A549 (cell line): ENCODE results near the gene KLHL6. TPM values are rescaled to one million over a fixed set of nuclear protein-coding genes. Genes with fewer than 3 reads are reported as not detected.
"Not testable (repeated sequence)": the region's sequence is repeated elsewhere in the genome, so short reads cannot be mapped to it uniquely, and the experiment has no call there.

Source experiments
- ATAC-seq, 2 experiments: fragments of 200-7000 bp in 1 of 2; fragments of >200 bp in 1 of 2; cut with Nextera tagmentation in 1 of 2; cut with Tn5 transposase in 1 of 2; 3 replicates each; pipeline versions ENCODE4 v1.8.0 to v1.9.1; 2018 to 2020; ENCODE audit warnings: mild to moderate bottlenecking in 1 of 2, moderate library complexity in 1 of 2
- CTCF ChIA-PET: fragments of 300-600 bp; sonication (Branson Sonifier 250); formaldehyde crosslinking; extraction: SDS; loops from one replicate; lab custom pipeline; 2021; ENCODE audit warnings: antibody characterized with exemption, inconsistent platforms; lab: Yijun Ruan, JAX
- POLR2A ChIA-PET: fragments of 350-600 bp; formaldehyde crosslinking; extraction: SDS; loops from one replicate; lab custom pipeline; 2021; ENCODE audit warnings: antibody characterized with exemption, inconsistent platforms; lab: Yijun Ruan, JAX
- DNase-seq, 2 experiments: peaks; one replicate each; pipeline versions ENCODE4 v3.0.0 to v3.0.0-alpha.2; 2011 to 2016; ENCODE audit warnings: low read depth in 1 of 2, low spot score in 1 of 2
- FAIRE-seq: peaks from 2 replicates; lab custom pipeline; 2011; peaks lifted over from hg19 to GRCh38; lab: Jason Lieb, UNC
- H3K27ac ChIP-seq, 2 experiments: fragments of >200 bp; sonication (Bioruptor Twin); formaldehyde crosslinking; 3 replicates each; pipeline ENCODE4 v1.5.1; 2016 to 2017
- H3K4me1 ChIP-seq: fragments of >200 bp; sonication (Bioruptor Twin); formaldehyde crosslinking; 3 replicates; pipeline ENCODE4 v1.6.1; 2016
- H3K4me2 ChIP-seq: fragments of >200 bp; sonication (Bioruptor Twin); formaldehyde crosslinking; 3 replicates; pipeline ENCODE4 v1.6.1; 2016
- H3K4me3 ChIP-seq: fragments of >200 bp; sonication (Bioruptor Twin); formaldehyde crosslinking; 3 replicates; pipeline ENCODE4 v1.5.1; 2016
- H3K9me3 ChIP-seq: fragments of >200 bp; sonication (Bioruptor Twin); formaldehyde crosslinking; 3 replicates; pipeline ENCODE4 v1.6.1; 2016
- CTCF ChIP-seq: fragments of >200 bp; sonication (Bioruptor Twin); formaldehyde crosslinking; IDR thresholded peaks from 3 replicates; pipeline ENCODE4 v1.5.1; 2016
- EP300 ChIP-seq, 2 experiments: fragments of >200 bp; sonication (Bioruptor Twin); formaldehyde crosslinking; IDR thresholded peaks; 2 replicates in 1 of 2; 3 replicates in 1 of 2; pipeline ENCODE4 v1.6.1; 2016 to 2017
- FOSB ChIP-seq: fragments of 250-450 bp; sonication (Bioruptor Pico); IDR thresholded peaks from 2 replicates; pipeline ENCODE4 v1.5.0; 2020; ENCODE audit warnings: mild to moderate bottlenecking, moderate library complexity
- HES2 ChIP-seq: fragments of >200 bp; sonication (Bioruptor Twin); formaldehyde crosslinking; IDR thresholded peaks from 2 replicates; pipeline ENCODE4 v1.6.1; 2016
- HMGXB4 ChIP-seq: fragments of 250-450 bp; sonication (Bioruptor Pico); IDR thresholded peaks from 2 replicates; pipeline ENCODE4 v1.5.0; 2021; ENCODE audit warnings: mild to moderate bottlenecking, moderate library complexity, borderline replicate concordance
- HOXA7 ChIP-seq: fragments of 250-450 bp; sonication (Bioruptor Pico); IDR thresholded peaks from 2 replicates; pipeline ENCODE4 v1.5.0; 2020; ENCODE audit warnings: mild to moderate bottlenecking, moderate library complexity
- HOXB5 ChIP-seq: fragments of 250-450 bp; sonication (Bioruptor Pico); IDR thresholded peaks from 2 replicates; pipeline ENCODE4 v1.5.0; 2020; ENCODE audit warnings: mild to moderate bottlenecking, moderate library complexity
- JUN ChIP-seq, 2 experiments: fragments of >200 bp; sonication (Bioruptor Twin); formaldehyde crosslinking; IDR thresholded peaks; 2 replicates in 1 of 2; 3 replicates in 1 of 2; pipeline ENCODE4 v1.6.1; 2016 to 2017
- MAX ChIP-seq: IDR thresholded peaks from 2 replicates; pipeline ENCODE4 v1.6.1; 2012
- MAZ ChIP-seq: fragments of 150-350 bp; IDR thresholded peaks from 2 replicates; pipeline ENCODE4 v1.6.1; 2014; ENCODE audit warnings: antibody characterized with exemption, low read depth, low read length, borderline replicate concordance
- PHF8 ChIP-seq: fragments of 200-600 bp; sonication (generic); IDR thresholded peaks from 2 replicates; pipeline ENCODE4 v1.6.1; 2016; ENCODE audit warnings: low read depth, mild to moderate bottlenecking, antibody characterized with exemption, moderate library complexity, borderline replicate concordance
- POLR2AphosphoS2 ChIP-seq: conservative IDR thresholded peaks from 2 replicates; pipeline ENCODE4 v1.6.1; 2012; ENCODE audit warnings: low read length, improper control_type of control experiment, inconsistent platforms
- RAD21 ChIP-seq, 2 experiments: fragments of >200 bp in 1 of 2; sonication (Bioruptor Twin) in 1 of 2; formaldehyde crosslinking in 1 of 2; IDR thresholded peaks in 1 of 2; conservative IDR thresholded peaks in 1 of 2; 2 replicates in 1 of 2; 3 replicates in 1 of 2; pipeline ENCODE4 v1.6.1; 2012 to 2018; ENCODE audit warnings: inconsistent platforms in 1 of 2
- RARB ChIP-seq: fragments of 250-450 bp; sonication (Bioruptor Pico); IDR thresholded peaks from 2 replicates; pipeline ENCODE4 v1.8.0; 2021; ENCODE audit warnings: mild to moderate bottlenecking, moderate library complexity
- ZFP36 ChIP-seq: fragments of 450-650 bp; IDR thresholded peaks from 2 replicates; pipeline ENCODE4 v1.6.1; 2014; ENCODE audit warnings: borderline replicate concordance; ENCODE audit not compliant: partially characterized antibody
- WGBS: methylation state at CpG from one replicate; pipeline ENCODE4 v1.1.6; 2017; ENCODE audit errors: missing lambda C conversion rate; 5-methylcytosine and 5-hydroxymethylcytosine counted together
- polyA plus RNA-seq, 4 experiments: library from polyadenylated mRNA; depleted of rRNA in 3 of 4; stranded (reverse); fragments of >200 nt; fragmentation: RNase III in 1 of 4; extraction: RNeasy Plus Mini Kit Qiagen cat#74134 plus additional on column Dnase treatment in 1 of 4; gene quantifications; 2 replicates in 3 of 4; 3 replicates in 1 of 4; pipeline ENCODE4 v1.2.3, GENCODE V29; 2011 to 2017
- TF ChIP-seq, protein P1 (sequence below): fragments of >200 bp; sonication (Bioruptor Twin); formaldehyde crosslinking; IDR thresholded peaks from 3 replicates; pipeline ENCODE4 v1.6.1; 2016

KLHL6 gene
- polyA plus RNA-seq, 2 of the 4 experiments (the other 2 are of a cell fraction) = not detected

- H3K4me3 ChIP-seq = no peak overlapping the region
- TF ChIP-seq MAX = no peak
- no peak for TF ChIP-seq HES2
- TF ChIP-seq HOXB5 (CRISPR knock-in tag) = no peak
- TF ChIP-seq HOXA7 (CRISPR knock-in tag) = no peak
- TF ChIP-seq ZFP36 = no peak
- no peak for TF ChIP-seq EP300 (IDR thresholded peaks at IDR 0.05)
- no peak for TF ChIP-seq RAD21 (conservative IDR thresholded peaks at IDR 0.05 in 1 of 2, IDR thresholded peaks at IDR 0.05 in 1 of 2)
- TF ChIP-seq POLR2AphosphoS2 = no peak
- ChIA-PET POLR2A (no interaction called here), CTCF (interaction anchor here (0.6 kb wide), 2 partner anchors 23 to 463 kb away, joined by 3 read pairs; no protein-coding TSS in a partner anchor)
- no peak overlapping the region for H3K4me2 ChIP-seq
- 71% methylated on average over 6 of the region's 6 CpGs for WGBS
- ATAC-seq = no peak
- H3K9me3 ChIP-seq = no peaks in the 10 kb centered on the region
- H3K27ac ChIP-seq = no peak overlapping the region
- no peak for DNase-seq
- FAIRE-seq = no peak
- no peaks in the 10 kb centered on the region for H3K4me1 ChIP-seq
These were observed 42.3 kb downstream of the KLHL6 start for GRCh38 chr3:183513046-183513706.

- H3K27ac ChIP-seq, ATAC-seq, H3K9me3 ChIP-seq, H3K4me2 ChIP-seq, H3K4me1 ChIP-seq, DNase-seq, CTCF ChIA-PET, FAIRE-seq, H3K4me3 ChIP-seq, POLR2A ChIA-PET: not testable (repeated sequence)
- 59% methylated on average over 13 of the region's 14 CpGs for whole genome bisulfite sequencing
These were observed 44.0 kb downstream of the KLHL6 start for GRCh38 chr3:183511286-183512131.

DNA sequence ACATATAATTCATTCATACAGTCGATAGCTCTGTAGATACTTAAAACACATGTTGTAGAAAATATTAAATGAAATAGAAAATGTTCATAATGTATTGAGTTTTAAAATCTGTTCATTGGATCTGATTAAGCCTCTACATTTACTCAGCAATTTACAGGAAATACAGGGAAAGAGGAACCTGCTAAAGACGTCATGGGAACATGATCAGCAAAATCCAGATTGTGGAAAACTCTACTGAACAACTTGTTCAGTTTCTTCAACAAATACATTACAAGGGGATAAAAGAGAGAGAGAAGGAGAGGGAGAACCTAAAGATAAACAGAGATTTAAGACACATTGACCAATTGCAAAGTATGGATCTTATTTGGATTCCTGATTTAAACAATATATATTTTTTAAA is 46.7 kb downstream of the KLHL6 start:
- TF ChIP-seq HMGXB4 (CRISPR knock-in tag) (no peak), PHF8 (no peak), RARB (CRISPR knock-in tag) (no peak), HES2 (no peak), MAZ (no peak), FOSB (CRISPR knock-in tag) (no peak), JUN (IDR thresholded peaks at IDR 0.05) (no peak), CTCF (no peak)
- TF ChIP-seq, protein P1, sequence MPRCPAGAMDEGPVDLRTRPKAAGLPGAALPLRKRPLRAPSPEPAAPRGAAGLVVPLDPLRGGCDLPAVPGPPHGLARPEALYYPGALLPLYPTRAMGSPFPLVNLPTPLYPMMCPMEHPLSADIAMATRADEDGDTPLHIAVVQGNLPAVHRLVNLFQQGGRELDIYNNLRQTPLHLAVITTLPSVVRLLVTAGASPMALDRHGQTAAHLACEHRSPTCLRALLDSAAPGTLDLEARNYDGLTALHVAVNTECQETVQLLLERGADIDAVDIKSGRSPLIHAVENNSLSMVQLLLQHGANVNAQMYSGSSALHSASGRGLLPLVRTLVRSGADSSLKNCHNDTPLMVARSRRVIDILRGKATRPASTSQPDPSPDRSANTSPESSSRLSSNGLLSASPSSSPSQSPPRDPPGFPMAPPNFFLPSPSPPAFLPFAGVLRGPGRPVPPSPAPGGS = no peak
- no peak for DNase-seq
- 50% methylated on average over 2 of the region's 2 CpGs for WGBS
- ChIA-PET CTCF (interaction anchor here (0.5 kb wide), 1 partner anchor 100 kb away, joined by 3 read pairs; no protein-coding TSS in a partner anchor), POLR2A (no interaction called here)
- no peak for FAIRE-seq
- ATAC-seq = no peak
- Histone ChIP-seq H3K4me3 (no peak overlapping the region), H3K4me2 (no peak overlapping the region), H3K27ac (no peak overlapping the region), H3K4me1 (no peaks in the 10 kb centered on the region), H3K9me3 (peaks cover 3% of the 10 kb centered on the region; the same call in 1 of the 3 replicates)
